Thyroid gland (tissue), 4 donors: ENCODE measurements around the gene IZUMO4. TPM values are rescaled to one million over a fixed set of nuclear protein-coding genes. Genes with fewer than 3 reads are reported as not detected.

Experiments used
- DNase-seq, 2 donors: peaks; one replicate each; pipeline ENCODE4 v3.0.0-alpha.2; 2019
- H3K27ac ChIP-seq, 3 donors: fragments of 200-600 bp; sonication (generic); 1 replicate in 2 of 3; 2 replicates in 1 of 3; pipeline ENCODE4 v1.5.1; 2016 to 2019; ENCODE audit warnings: mild to moderate bottlenecking in 1 of 3, moderate library complexity in 1 of 3
- H3K27me3 ChIP-seq: fragments of 200-600 bp; sonication (generic); one replicate; pipeline ENCODE4 v1.5.1; 2019
- H3K36me3 ChIP-seq, 2 donors: fragments of 200-600 bp; sonication (generic); one replicate each; pipeline ENCODE4 v1.5.1; 2016 to 2019
- H3K4me1 ChIP-seq, 2 donors: fragments of 200-600 bp; sonication (generic); one replicate each; pipeline ENCODE4 v1.5.1; 2017 to 2019
- H3K4me3 ChIP-seq, 3 donors: fragments of 200-600 bp; sonication (generic); replicated peaks in 1 of 3; 1 replicate in 2 of 3; 2 replicates in 1 of 3; pipeline ENCODE4 v1.5.1; 2016; ENCODE audit warnings: mild to moderate bottlenecking in 1 of 3
- H3K9me3 ChIP-seq: fragments of 200-600 bp; sonication (generic); one replicate; pipeline ENCODE4 v1.5.1; 2017
- CTCF ChIP-seq, 6 experiments: fragments of 200-600 bp in 3 of 6; fragments of 450-650 bp in 3 of 6; sonication (generic) in 3 of 6; IDR thresholded peaks; one replicate each; pipeline ENCODE4 v1.5.1; 2016 to 2019; ENCODE audit warnings: antibody characterized with exemption in 6 of 6, mild to moderate bottlenecking in 2 of 6, inconsistent platforms in 1 of 6, moderate library complexity in 1 of 6
- POLR2A ChIP-seq, 2 donors: fragments of 450-650 bp; IDR thresholded peaks; one replicate each; pipeline ENCODE4 v1.6.1; 2017; ENCODE audit warnings: antibody characterized with exemption in 2 of 2, mild to moderate bottlenecking in 2 of 2, moderate library complexity in 1 of 2
- WGBS, 2 donors: methylation state at CpG; one replicate each; pipeline ENCODE4 v1.1.5; 2017; 5-methylcytosine and 5-hydroxymethylcytosine counted together
- intact Hi-C: fragments of 100-400 bp; cut with DNase I; formaldehyde crosslinking; loops from one replicate; pipeline ENCODE4 v1.15.1; 2023
- total RNA-seq, 4 donors: library from RNA; depleted of rRNA; stranded (reverse); fragments of >200 nt; gene quantifications; one replicate each; pipeline ENCODE4 v1.2.3, GENCODE V29; 2016

IZUMO4 gene
- total RNA-seq, 4 donors from 2014 or later = 1.1 to 4.2 (median 2.9) TPM

GRCh38 chr19:2132731-2133490 lies 36.2 kb downstream of the IZUMO4 start:
- H3K9me3 ChIP-seq = no peaks in the 10 kb centered on the region
- H3K4me1 ChIP-seq = no peaks in the 10 kb centered on the region
- intact Hi-C loops = no loop called here
- peaks cover 39 to 50% of the 10 kb centered on the region in 2 donors for H3K36me3 ChIP-seq
- no peaks in the 10 kb centered on the region for H3K27me3 ChIP-seq
- no peak for DNase-seq
- TF ChIP-seq POLR2A (IDR thresholded peaks at IDR 0.05) (no peak), CTCF (IDR thresholded peaks at IDR 0.05) (no peak)
- H3K27ac ChIP-seq = no peak overlapping the region
- 80 to 88% methylated on average over 19 of the region's 19 CpGs for WGBS, 2 donors
- no peak overlapping the region for H3K4me3 ChIP-seq

GRCh38 chr19:2135474-2136402 lies 39.0 kb downstream of the IZUMO4 start:
- 95 to 97% methylated on average over 36 to 37 of the region's 50 CpGs for WGBS, 2 donors
- intact Hi-C loops = no loop called here
- Histone ChIP-seq H3K27ac (no peak overlapping the region), H3K36me3 (peaks cover 20 to 40% of the 10 kb centered on the region in 2 donors), H3K4me3 (no peak overlapping the region), H3K27me3 (no peaks in the 10 kb centered on the region), H3K4me1 (no peaks in the 10 kb centered on the region), H3K9me3 (no peaks in the 10 kb centered on the region)
- DNase-seq = no peak
- TF ChIP-seq POLR2A (IDR thresholded peaks at IDR 0.05) (no peak), CTCF (IDR thresholded peaks at IDR 0.05) (no peak)

GRCh38 chr19:2136796-2137195 lies 40.1 kb downstream of the IZUMO4 start:
- Histone ChIP-seq H3K27ac (no peak overlapping the region), H3K9me3 (no peaks in the 10 kb centered on the region), H3K36me3 (peaks cover 20 to 40% of the 10 kb centered on the region in 2 donors), H3K4me1 (no peaks in the 10 kb centered on the region), H3K27me3 (no peaks in the 10 kb centered on the region), H3K4me3 (no peak overlapping the region)
- intact Hi-C loops = no loop called here
- no peak for DNase-seq
- WGBS, 2 donors = 87% methylated on average over 17 of the region's 23 CpGs; no CpG with 5 or more reads in 1 of the 2 donors
- TF ChIP-seq CTCF (IDR thresholded peaks at IDR 0.05) = no peak
- TF ChIP-seq POLR2A (IDR thresholded peaks at IDR 0.05) = no peak

- WGBS, 2 donors = 91 to 98% methylated on average over 5 to 23 of the region's 23 CpGs
- Histone ChIP-seq H3K27me3 (no peaks in the 10 kb centered on the region), H3K36me3 (peaks cover 20 to 28% of the 10 kb centered on the region in 2 donors), H3K4me1 (peaks cover 0 to 4% of the 10 kb centered on the region in 2 donors), H3K27ac (no peak overlapping the region), H3K9me3 (no peaks in the 10 kb centered on the region), H3K4me3 (no peak overlapping the region)
- intact Hi-C loops = no loop called here
- DNase-seq = no peak
- TF ChIP-seq POLR2A (IDR thresholded peaks at IDR 0.05) = no peak
- no peak for TF ChIP-seq CTCF (IDR thresholded peaks at IDR 0.05)
These were observed 41.5 kb downstream of the IZUMO4 start for GRCh38 chr19:2138061-2138728.
